Upper lobe of left lung (tissue), 6 donors: ENCODE data around the gene TNS1. TPM values are rescaled to one million over a fixed set of nuclear protein-coding genes. Genes with fewer than 3 reads are reported as not detected.
A peak's percentile ranks its signal among the peaks of the same experiment; 100 is the strongest.

ENCODE experiments used
- ATAC-seq, 2 donors: fragments of 200-7000 bp; cut with Tn5 transposase; one replicate each; pipeline ENCODE4 v1.9.1; 2022; ENCODE audit warnings: mild to moderate bottlenecking in 2 of 2, moderate library complexity in 2 of 2; ENCODE audit not compliant: low FRiP score in 2 of 2
- DNase-seq, 2 donors: peaks; one replicate each; pipeline ENCODE4 v3.0.0-alpha.2; 2019 to 2020
- H3K27ac ChIP-seq, 4 donors: fragments of 200-600 bp; sonication (generic); one replicate each; pipeline ENCODE4 v1.5.1; 2016 to 2019
- H3K27me3 ChIP-seq, 4 donors: fragments of 200-600 bp; sonication (generic); one replicate each; pipeline ENCODE4 v1.5.1; 2017 to 2019
- H3K36me3 ChIP-seq, 4 donors: fragments of 200-600 bp; sonication (generic); one replicate each; pipeline ENCODE4 v1.5.1; 2016 to 2019
- H3K4me1 ChIP-seq, 4 donors: fragments of 200-600 bp; sonication (generic); one replicate each; pipeline ENCODE4 v1.5.1; 2018 to 2019
- H3K4me3 ChIP-seq, 4 donors: fragments of 200-600 bp; sonication (generic); one replicate each; pipeline ENCODE4 v1.5.1; 2017 to 2019; ENCODE audit warnings: mild to moderate bottlenecking in 2 of 4, moderate library complexity in 1 of 4
- H3K9me3 ChIP-seq, 4 donors: fragments of 200-600 bp; sonication (generic); one replicate each; pipeline ENCODE4 v1.5.1; 2018 to 2019
- EP300 ChIP-seq, 4 donors: sonication (generic); formaldehyde crosslinking; IDR thresholded peaks; one replicate each; pipeline ENCODE4 v1.5.1; 2017; ENCODE audit warnings: antibody characterized with exemption in 4 of 4, control low read depth in 2 of 4
- POLR2A ChIP-seq, 4 donors: fragments of 450-650 bp; IDR thresholded peaks; one replicate each; pipeline ENCODE4 v1.5.1; 2016 to 2017; ENCODE audit warnings: antibody characterized with exemption in 4 of 4, mild to moderate bottlenecking in 2 of 4
- POLR2AphosphoS5 ChIP-seq, 2 donors: sonication (generic); formaldehyde crosslinking; IDR thresholded peaks; one replicate each; pipeline ENCODE4 v1.5.1; 2017; ENCODE audit warnings: antibody characterized with exemption in 2 of 2
- WGBS, 2 donors: methylation state at CpG; one replicate each; pipeline ENCODE4 v1.1.5; 2017 to 2018; 5-methylcytosine and 5-hydroxymethylcytosine counted together
- total RNA-seq, 6 donors: library from RNA; depleted of rRNA in 4 of 6; stranded (reverse); fragments of >200 nt in 4 of 6; gene quantifications; one replicate each; pipeline versions ENCODE4 v1.1.0 to v1.2.1, GENCODE V29; 2016 to 2021
- TF ChIP-seq, protein P1 (sequence below), 6 experiments: fragments of 450-650 bp in 4 of 6; fragments of 200-600 bp in 2 of 6; sonication (generic) in 2 of 6; IDR thresholded peaks; one replicate each; pipeline ENCODE4 v1.5.1; 2016 to 2019; ENCODE audit warnings: antibody characterized with exemption in 6 of 6
- donor health status: DM: no; HTN: no; CAD: no; lungs with moderate emphysema.
- donor health status: DM: no; HTN: yes; CAD: no; lungs with severe emphysema.

Gene TNS1
- total RNA-seq, 6 donors from 2014 or later = 325 to 1,095 (median 550) TPM

DNA sequence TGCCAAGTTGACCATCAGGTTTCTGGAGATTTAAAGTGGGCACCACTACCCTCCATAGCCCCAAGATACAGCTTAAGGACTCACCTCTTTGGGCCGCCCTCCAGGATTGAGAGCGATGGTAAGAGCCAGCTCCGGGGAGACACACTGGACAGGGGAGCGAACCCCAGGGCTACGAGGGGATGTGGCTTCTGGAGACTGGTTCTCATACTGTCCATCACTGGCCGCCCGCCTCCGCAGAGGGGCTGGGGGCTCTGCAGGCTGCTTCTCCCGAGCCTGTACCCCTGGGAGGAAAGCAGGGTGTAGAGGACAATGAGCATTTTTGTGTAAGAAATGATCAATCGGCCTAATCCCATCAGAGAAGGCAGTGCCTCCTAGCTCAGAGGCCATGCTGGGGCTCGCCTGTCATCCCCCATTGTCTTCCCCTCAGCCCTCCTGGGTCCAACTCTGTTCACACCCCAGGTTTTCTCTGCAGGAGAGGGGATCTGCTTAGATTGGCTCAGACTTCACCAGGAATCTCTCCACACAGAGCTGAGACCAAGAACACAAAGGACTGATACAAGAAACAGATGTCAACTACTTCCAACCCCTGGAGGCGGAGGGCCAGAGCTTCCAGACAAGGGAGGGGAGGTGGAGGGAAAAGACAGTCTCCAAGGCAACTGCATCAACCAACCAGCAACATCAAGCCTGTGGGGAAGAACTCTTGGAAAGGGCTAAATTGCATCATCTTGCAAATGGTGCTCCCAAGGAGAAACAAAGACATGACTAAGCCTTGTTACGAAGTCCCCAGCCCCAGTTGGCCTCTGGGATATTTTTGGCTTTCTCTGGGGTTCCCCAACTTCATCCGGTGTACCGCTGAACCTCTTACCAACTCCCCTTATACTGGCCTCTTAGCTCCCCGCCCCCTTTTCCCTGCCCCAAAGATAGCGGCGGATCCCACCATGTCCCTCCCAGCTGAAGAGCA is 166.6 kb downstream of the TNS1 start:
- WGBS, 2 donors = 82 to 83% methylated on average over 17 to 18 of the region's 18 CpGs
- H3K9me3 ChIP-seq = no peaks in the 10 kb centered on the region
- H3K36me3 ChIP-seq = peaks cover 9 to 70% (median 44%) of the 10 kb centered on the region in 4 donors
- peak in 1 of 2 donors; percentile 66 for TF ChIP-seq POLR2AphosphoS5 (IDR thresholded peaks at IDR 0.05)
- TF ChIP-seq POLR2A (IDR thresholded peaks at IDR 0.05) = no peak
- ATAC-seq (peak; percentile 9 to 85), DNase-seq (peak in 1 of 2 donors; percentile 57)
- H3K4me1 ChIP-seq = peaks cover 56 to 71% (median 60%) of the 10 kb centered on the region in 4 donors
- no peaks in the 10 kb centered on the region for H3K27me3 ChIP-seq
- no peak overlapping the region for H3K4me3 ChIP-seq
- peak overlapping the region; percentile 64 to 83 (median 72) for H3K27ac ChIP-seq

DNA sequence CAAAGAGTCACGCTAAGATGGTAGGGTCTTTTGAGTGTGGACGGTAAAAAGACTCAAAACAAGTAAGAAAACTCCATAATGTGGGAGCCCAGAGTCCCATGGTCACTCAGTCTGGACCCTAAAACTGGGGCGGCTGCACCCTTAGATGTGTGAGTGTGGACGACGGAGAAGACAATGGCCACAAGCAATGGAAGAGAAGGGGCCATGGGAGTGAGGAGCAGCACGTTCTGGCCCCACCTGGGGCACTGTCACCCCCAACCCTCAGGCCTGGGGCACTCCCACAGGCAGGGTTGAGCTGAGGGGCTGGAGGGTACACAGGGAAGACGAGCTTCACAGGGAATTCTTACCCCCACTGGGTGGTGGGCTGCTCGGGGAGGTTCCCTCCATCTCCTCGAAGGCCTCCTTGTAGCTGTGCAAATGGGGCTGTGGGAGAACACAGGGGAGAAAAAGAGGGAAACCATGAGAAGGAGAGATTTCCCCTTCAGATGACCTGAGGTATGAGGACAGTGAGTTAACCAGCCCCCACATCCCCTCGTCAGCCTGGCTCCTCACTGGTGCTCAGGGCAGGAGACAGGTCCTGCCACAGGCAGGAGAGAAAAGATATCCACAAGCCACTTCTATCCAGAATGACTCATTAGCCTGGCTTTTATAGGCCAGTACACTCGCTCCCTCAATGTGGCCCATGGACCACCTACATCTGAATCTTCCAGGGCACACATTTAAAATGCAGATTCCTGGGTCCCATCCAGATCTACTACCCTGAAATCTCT is 167.9 kb downstream of the TNS1 start:
- no peak overlapping the region for H3K4me3 ChIP-seq
- H3K27me3 ChIP-seq = no peaks in the 10 kb centered on the region
- TF ChIP-seq, protein P1, sequence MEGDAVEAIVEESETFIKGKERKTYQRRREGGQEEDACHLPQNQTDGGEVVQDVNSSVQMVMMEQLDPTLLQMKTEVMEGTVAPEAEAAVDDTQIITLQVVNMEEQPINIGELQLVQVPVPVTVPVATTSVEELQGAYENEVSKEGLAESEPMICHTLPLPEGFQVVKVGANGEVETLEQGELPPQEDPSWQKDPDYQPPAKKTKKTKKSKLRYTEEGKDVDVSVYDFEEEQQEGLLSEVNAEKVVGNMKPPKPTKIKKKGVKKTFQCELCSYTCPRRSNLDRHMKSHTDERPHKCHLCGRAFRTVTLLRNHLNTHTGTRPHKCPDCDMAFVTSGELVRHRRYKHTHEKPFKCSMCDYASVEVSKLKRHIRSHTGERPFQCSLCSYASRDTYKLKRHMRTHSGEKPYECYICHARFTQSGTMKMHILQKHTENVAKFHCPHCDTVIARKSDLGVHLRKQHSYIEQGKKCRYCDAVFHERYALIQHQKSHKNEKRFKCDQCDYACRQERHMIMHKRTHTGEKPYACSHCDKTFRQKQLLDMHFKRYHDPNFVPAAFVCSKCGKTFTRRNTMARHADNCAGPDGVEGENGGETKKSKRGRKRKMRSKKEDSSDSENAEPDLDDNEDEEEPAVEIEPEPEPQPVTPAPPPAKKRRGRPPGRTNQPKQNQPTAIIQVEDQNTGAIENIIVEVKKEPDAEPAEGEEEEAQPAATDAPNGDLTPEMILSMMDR (IDR thresholded peaks at IDR 0.05) = no peak
- TF ChIP-seq EP300 (IDR thresholded peaks at IDR 0.05) = no peak
- no peak for TF ChIP-seq POLR2AphosphoS5 (IDR thresholded peaks at IDR 0.05)
- no peak for TF ChIP-seq POLR2A (IDR thresholded peaks at IDR 0.05)
- DNase-seq (no peak), ATAC-seq (no peak)
- H3K9me3 ChIP-seq = no peaks in the 10 kb centered on the region
- peak overlapping the region; percentile 64 to 83 (median 64) for H3K27ac ChIP-seq
- H3K36me3 ChIP-seq = peaks cover 18 to 73% (median 57%) of the 10 kb centered on the region in 4 donors
- peaks cover 45 to 58% (median 48%) of the 10 kb centered on the region in 4 donors for H3K4me1 ChIP-seq
- WGBS, 2 donors = 93 to 94% methylated on average over 8 to 11 of the region's 11 CpGs

DNA sequence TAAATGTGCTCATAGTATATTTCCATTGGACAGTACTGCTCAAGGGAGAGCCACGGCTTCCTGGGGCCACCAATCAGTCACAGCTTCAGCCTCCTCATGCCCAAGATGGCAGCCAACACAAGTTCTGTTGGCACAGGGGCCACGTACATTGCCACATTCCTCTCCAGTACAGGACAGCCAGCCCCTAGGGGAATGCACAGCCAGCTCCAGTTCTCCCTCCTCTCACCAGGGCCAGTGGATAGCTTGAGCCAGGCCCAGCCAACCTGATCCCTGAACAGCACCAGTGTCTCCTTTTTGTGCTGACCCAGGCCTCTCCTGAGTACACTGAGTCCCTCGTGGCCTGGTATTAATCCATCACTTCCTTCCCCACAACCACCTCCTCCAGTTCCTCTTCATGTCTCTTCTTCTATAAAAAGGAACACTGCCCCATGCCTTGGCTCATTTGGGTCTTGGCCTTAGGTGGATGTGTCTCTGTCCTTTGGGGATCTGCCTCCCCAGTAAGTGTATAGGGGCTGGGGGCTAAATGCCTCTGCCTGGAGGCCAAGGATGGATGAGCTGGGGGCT is 168.7 kb downstream of the TNS1 start:
- no peaks in the 10 kb centered on the region for H3K9me3 ChIP-seq
- DNase-seq (no peak), ATAC-seq (peak in 1 of 2 donors; percentile 23)
- H3K4me1 ChIP-seq = peaks cover 37 to 54% (median 40%) of the 10 kb centered on the region in 4 donors
- no peak overlapping the region for H3K4me3 ChIP-seq
- H3K27me3 ChIP-seq = no peaks in the 10 kb centered on the region
- H3K27ac ChIP-seq = peak overlapping the region; percentile 64 to 83 (median 64)
- peaks cover 25 to 73% (median 63%) of the 10 kb centered on the region in 4 donors for H3K36me3 ChIP-seq
- 57 to 67% methylated on average over 3 of the region's 3 CpGs for WGBS, 2 donors
- TF ChIP-seq POLR2A (IDR thresholded peaks at IDR 0.05) (no peak), EP300 (IDR thresholded peaks at IDR 0.05) (no peak), POLR2AphosphoS5 (IDR thresholded peaks at IDR 0.05) (no peak)
- TF ChIP-seq, protein P1 (IDR thresholded peaks at IDR 0.05) = no peak

DNA sequence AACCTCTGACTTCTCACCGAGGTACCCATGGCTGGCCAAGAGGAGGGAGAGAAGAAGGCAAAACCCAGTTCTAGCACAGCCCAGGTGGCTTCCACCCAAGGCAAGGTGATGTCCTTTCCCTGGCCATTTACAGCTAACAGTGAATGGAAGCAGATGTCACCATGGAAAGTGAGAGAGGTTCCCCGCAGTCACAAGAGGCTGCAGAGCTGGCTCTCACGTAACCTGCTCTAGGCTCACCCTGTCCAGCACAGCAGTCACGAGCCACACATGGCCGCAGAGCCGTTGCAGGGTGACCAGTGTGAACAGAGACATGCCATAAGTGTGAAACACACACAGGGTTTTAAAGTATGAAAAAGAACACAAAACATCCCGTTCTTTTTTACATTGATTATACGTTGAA is 169.4 kb downstream of the TNS1 start:
- peaks cover 30 to 80% (median 66%) of the 10 kb centered on the region in 4 donors for H3K36me3 ChIP-seq
- 89% methylated on average over 8 of the region's 8 CpGs for WGBS, 2 donors
- H3K27me3 ChIP-seq = no peaks in the 10 kb centered on the region
- no peak for DNase-seq
- H3K27ac ChIP-seq = peak overlapping the region in 3 of 4 donors; percentile 60 to 83 (median 62)
- H3K4me3 ChIP-seq = no peak overlapping the region
- no peak for ATAC-seq
- H3K4me1 ChIP-seq = peaks cover 33 to 54% (median 39%) of the 10 kb centered on the region in 4 donors
- H3K9me3 ChIP-seq = no peaks in the 10 kb centered on the region
- no peak for TF ChIP-seq POLR2AphosphoS5 (IDR thresholded peaks at IDR 0.05)
- no peak for TF ChIP-seq EP300 (IDR thresholded peaks at IDR 0.05)
- no peak for TF ChIP-seq POLR2A (IDR thresholded peaks at IDR 0.05)
- TF ChIP-seq, protein P1 (IDR thresholded peaks at IDR 0.05) = no peak
